ENCODE results near the gene SLC16A3.

The SLC16A3 gene

DNA sequence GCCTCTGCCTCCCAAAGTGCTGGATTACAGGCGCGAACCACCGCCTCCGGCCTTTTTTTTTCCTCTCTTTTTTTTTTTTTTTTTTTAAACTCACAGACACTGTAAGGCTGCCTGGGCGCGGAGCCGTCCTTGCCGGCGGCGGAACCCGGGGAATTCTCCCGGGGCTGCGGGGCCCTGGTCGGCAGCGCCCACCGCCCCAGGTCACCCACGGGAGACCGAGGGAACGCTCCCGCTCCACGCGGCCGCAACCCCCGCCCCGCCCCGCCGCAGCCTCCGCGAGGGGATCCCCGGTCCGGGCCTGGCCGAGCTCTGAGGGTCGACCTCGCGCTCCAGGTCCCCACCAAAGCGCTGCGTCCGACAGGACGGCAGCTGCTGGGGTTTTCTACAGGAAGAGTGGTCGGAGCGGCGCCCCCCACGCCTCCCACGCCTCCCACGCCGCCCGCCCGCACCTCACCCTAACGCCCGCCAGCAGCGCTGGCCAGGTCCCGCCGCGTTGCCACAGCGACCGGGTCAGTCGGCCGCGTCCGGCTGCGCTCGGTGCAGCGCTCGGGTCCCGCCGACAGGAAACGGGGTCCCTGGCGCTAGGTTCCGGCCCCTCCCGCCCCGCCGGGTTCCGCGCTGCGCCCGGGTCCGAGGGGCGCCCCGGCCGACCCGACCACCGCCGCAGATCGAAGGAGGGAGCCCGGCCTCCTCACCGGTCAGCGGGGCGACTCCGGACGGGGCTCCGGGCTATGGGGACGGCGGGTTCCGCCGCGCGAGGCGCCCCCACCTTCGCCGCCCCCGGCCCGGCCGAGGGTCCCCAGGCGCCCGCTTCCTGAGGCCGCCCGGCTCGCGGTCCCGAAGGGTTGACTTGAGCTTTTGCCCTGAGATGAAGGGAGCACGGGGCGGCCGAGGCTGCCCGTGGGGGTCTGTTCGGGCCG is 16.3 kb upstream of the SLC16A3 start, which contains the start of gene CCDC57:
CCDC57 (minus strand) TSS at position 512 of the 920 bp plus-strand sequence. CDS start 10,898 bp downstream, outside the sequence.
- H3F3A ChIP-seq (ENCODE audit: low read depth): 0 out of 2 replicates have a peak, but pooled peaks cover 3% of the 10 kb centered on the region
- H3K36me3 ChIP-seq (ENCODE audit: insufficient read depth, low read length): no peaks in the 10 kb centered on the region
- H3K9me2 ChIP-seq (replicated peaks; ENCODE audit: low read depth, low read length): no peaks in the 10 kb centered on the region
- H3K4me1 ChIP-seq (ENCODE audit: insufficient read depth, low read length, poor library complexity, severe bottlenecking): peaks cover 36% of the 10 kb centered on the region
- H2AFZ ChIP-seq (ENCODE audit: low read length): peak within 1 kb of the TSS; percentile 94
- peak within 1 kb of the TSS; percentile 75 for H3K9ac ChIP-seq (ENCODE audit: low read depth, low read length, poor library complexity, severe bottlenecking)
- peak within 1 kb of the TSS; percentile 89 for H3K4me2 ChIP-seq (ENCODE audit: low read depth, low read length, poor library complexity, severe bottlenecking)
- H3K9me3 ChIP-seq (ENCODE audit: insufficient read depth, low read depth, low read length): no peaks in the 10 kb centered on the region
- peaks cover 12% of the 10 kb centered on the region; the same call in 1 of the 2 replicates for H3K79me2 ChIP-seq (ENCODE audit: insufficient read depth, low read length)
- no peaks in the 10 kb centered on the region for H3K27me3 ChIP-seq (ENCODE audit: insufficient read depth, low read length, poor library complexity, severe bottlenecking)
- no peaks in the 10 kb centered on the region for H4K20me1 ChIP-seq (ENCODE audit: insufficient read depth, low read length, poor library complexity, severe bottlenecking)
- TF ChIP-seq, protein P1, sequence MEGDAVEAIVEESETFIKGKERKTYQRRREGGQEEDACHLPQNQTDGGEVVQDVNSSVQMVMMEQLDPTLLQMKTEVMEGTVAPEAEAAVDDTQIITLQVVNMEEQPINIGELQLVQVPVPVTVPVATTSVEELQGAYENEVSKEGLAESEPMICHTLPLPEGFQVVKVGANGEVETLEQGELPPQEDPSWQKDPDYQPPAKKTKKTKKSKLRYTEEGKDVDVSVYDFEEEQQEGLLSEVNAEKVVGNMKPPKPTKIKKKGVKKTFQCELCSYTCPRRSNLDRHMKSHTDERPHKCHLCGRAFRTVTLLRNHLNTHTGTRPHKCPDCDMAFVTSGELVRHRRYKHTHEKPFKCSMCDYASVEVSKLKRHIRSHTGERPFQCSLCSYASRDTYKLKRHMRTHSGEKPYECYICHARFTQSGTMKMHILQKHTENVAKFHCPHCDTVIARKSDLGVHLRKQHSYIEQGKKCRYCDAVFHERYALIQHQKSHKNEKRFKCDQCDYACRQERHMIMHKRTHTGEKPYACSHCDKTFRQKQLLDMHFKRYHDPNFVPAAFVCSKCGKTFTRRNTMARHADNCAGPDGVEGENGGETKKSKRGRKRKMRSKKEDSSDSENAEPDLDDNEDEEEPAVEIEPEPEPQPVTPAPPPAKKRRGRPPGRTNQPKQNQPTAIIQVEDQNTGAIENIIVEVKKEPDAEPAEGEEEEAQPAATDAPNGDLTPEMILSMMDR (conservative IDR thresholded peaks at IDR 0.05; ENCODE audit: low read length): no peak
- no peak for TF ChIP-seq EZH2phosphoT487 (IDR thresholded peaks at IDR 0.05; ENCODE audit: borderline replicate concordance)
- peak within 1 kb of the TSS; percentile 93 for H3K4me3 ChIP-seq (ENCODE audit: low read length, poor library complexity, severe bottlenecking)

DNA sequence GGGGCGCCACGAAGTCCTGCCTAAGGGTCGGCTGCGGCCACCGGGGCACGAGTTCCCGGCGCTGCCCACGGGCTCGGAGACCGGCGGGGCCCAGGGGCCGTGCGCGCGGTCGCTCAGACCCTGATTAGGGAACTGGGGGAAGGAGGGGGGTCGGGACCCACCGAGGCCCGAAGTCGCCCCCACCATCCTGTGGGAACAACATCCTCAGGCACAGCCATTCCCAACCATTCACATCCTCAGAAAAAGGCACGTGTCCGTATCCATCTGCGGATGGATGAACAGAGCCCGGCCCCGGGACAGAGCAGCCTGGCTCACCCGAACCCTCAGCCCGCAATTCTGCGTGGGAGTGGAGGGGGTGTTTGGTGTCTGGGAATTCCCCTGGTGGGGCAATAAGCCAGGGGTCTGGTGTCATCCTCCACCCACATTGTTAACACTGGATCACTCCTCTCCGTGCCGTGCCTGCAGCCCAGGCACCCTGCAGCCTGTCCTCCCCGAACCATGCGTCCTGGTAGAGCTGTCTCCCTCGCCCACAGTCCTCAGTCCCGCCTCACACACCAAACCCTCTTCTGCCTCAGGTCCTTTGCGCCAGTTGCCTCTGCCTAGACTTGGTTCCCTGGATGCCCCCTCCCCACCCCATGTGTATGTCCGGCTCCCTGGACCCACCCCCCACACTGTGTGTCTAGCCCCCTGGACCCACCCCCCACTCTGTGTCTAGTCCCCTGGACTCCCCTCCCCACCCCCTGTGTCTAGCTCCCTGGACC is 15.4 kb upstream of the SLC16A3 start:
- no peaks in the 10 kb centered on the region for H3K9me2 ChIP-seq (replicated peaks; ENCODE audit: low read depth, low read length)
- H3F3A ChIP-seq (ENCODE audit: low read depth): 0 out of 2 replicates have a peak, but pooled peaks cover 3% of the 10 kb centered on the region
- H3K79me2 ChIP-seq (ENCODE audit: insufficient read depth, low read length): peaks cover 12% of the 10 kb centered on the region; the same call in 1 of the 2 replicates
- no peaks in the 10 kb centered on the region for H3K36me3 ChIP-seq (ENCODE audit: insufficient read depth, low read length)
- no peaks in the 10 kb centered on the region for H3K9me3 ChIP-seq (ENCODE audit: insufficient read depth, low read depth, low read length)
- H4K20me1 ChIP-seq (ENCODE audit: insufficient read depth, low read length, poor library complexity, severe bottlenecking): no peaks in the 10 kb centered on the region
- H3K4me1 ChIP-seq (ENCODE audit: insufficient read depth, low read length, poor library complexity, severe bottlenecking): peaks cover 39% of the 10 kb centered on the region
- peak overlapping the region; percentile 93 for H3K4me3 ChIP-seq (ENCODE audit: low read length, poor library complexity, severe bottlenecking)
- no peak for TF ChIP-seq EZH2phosphoT487 (IDR thresholded peaks at IDR 0.05; ENCODE audit: borderline replicate concordance)
- TF ChIP-seq, protein P1 (conservative IDR thresholded peaks at IDR 0.05; ENCODE audit: low read length): no peak
- H2AFZ ChIP-seq (ENCODE audit: low read length): peak overlapping the region; percentile 94
- H3K27me3 ChIP-seq (ENCODE audit: insufficient read depth, low read length, poor library complexity, severe bottlenecking): no peaks in the 10 kb centered on the region
- H3K4me2 ChIP-seq (ENCODE audit: low read depth, low read length, poor library complexity, severe bottlenecking): peak overlapping the region; percentile 89
- H3K9ac ChIP-seq (ENCODE audit: low read depth, low read length, poor library complexity, severe bottlenecking): peak overlapping the region; percentile 75

DNA sequence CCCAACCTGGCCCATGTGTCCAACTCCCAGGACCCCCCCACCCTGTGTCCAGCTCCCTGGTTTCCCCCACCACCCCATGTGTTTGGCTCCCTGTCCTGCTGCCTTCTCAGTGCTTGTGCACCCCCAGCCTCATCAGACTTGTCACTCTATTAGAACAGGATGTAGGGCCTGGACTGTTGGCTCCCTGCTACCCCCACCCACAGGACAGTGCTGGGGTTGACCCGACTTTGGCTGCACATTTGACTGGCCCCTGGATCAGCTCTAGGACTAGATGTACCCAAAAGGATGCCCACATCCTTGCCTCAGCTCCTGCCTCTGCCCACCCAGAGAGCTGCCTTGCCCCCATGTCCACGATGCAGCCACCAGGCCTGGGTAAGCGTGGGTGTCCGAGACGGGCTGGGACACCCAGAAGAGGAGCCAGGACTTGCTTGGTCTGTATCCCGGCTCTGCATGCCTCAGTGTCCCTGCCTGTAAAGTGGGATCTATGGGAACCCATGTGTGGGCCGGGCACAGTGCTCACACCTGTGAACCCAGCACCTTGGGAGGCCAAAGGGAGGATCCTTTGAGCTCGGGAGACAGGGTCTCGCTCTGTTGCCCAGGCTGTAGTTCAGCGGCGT is 14.7 kb upstream of the SLC16A3 start:
- no peak overlapping the region for H2AFZ ChIP-seq (ENCODE audit: low read length)
- no peaks in the 10 kb centered on the region for H3K9me3 ChIP-seq (ENCODE audit: insufficient read depth, low read depth, low read length)
- H3K4me3 ChIP-seq (ENCODE audit: low read length, poor library complexity, severe bottlenecking): no peak overlapping the region
- H3K79me2 ChIP-seq (ENCODE audit: insufficient read depth, low read length): peaks cover 12% of the 10 kb centered on the region; the same call in 1 of the 2 replicates
- H3K4me2 ChIP-seq (ENCODE audit: low read depth, low read length, poor library complexity, severe bottlenecking): no peak overlapping the region
- H3K9ac ChIP-seq (ENCODE audit: low read depth, low read length, poor library complexity, severe bottlenecking): no peak overlapping the region
- no peaks in the 10 kb centered on the region for H3K9me2 ChIP-seq (replicated peaks; ENCODE audit: low read depth, low read length)
- H3K27me3 ChIP-seq (ENCODE audit: insufficient read depth, low read length, poor library complexity, severe bottlenecking): no peaks in the 10 kb centered on the region
- H3K36me3 ChIP-seq (ENCODE audit: insufficient read depth, low read length): no peaks in the 10 kb centered on the region
- 0 out of 2 replicates have a peak, but pooled peaks cover 3% of the 10 kb centered on the region for H3F3A ChIP-seq (ENCODE audit: low read depth)
- H3K4me1 ChIP-seq (ENCODE audit: insufficient read depth, low read length, poor library complexity, severe bottlenecking): peaks cover 39% of the 10 kb centered on the region
- H4K20me1 ChIP-seq (ENCODE audit: insufficient read depth, low read length, poor library complexity, severe bottlenecking): no peaks in the 10 kb centered on the region
- TF ChIP-seq, protein P1 (conservative IDR thresholded peaks at IDR 0.05; ENCODE audit: low read length): no peak
- no peak for TF ChIP-seq EZH2phosphoT487 (IDR thresholded peaks at IDR 0.05; ENCODE audit: borderline replicate concordance)
